Endodermal cell (in vitro differentiated cells): ENCODE results near the gene SPOCK1. TPM values are rescaled to one million over a fixed set of nuclear protein-coding genes. Genes with fewer than 3 reads are reported as not detected.

Source experiments
- DNase-seq: peaks from one replicate; pipeline ENCODE4 v3.0.0-alpha.2; 2017
- H3K27ac ChIP-seq: 2 replicates; pipeline ENCODE4 v1.5.1; 2013; ENCODE audit warnings: mild to moderate bottlenecking, low read depth, low read length, moderate library complexity
- H3K27me3 ChIP-seq: 2 replicates; pipeline ENCODE4 v1.6.1; 2013; ENCODE audit warnings: mild to moderate bottlenecking, low read length, moderate library complexity; ENCODE audit not compliant: insufficient read depth, control insufficient read depth, poor library complexity, severe bottlenecking
- H3K36me3 ChIP-seq: 2 replicates; pipeline ENCODE4 v1.7.0; 2013; ENCODE audit warnings: mild to moderate bottlenecking, low read length, moderate library complexity; ENCODE audit not compliant: control insufficient read depth, insufficient read depth
- H3K4me1 ChIP-seq: one replicate; pipeline ENCODE4 v1.7.0; 2013; ENCODE audit warnings: low read length; ENCODE audit not compliant: control insufficient read depth, insufficient read depth
- H3K4me3 ChIP-seq: 2 replicates; pipeline ENCODE4 v1.5.1; 2013; ENCODE audit warnings: mild to moderate bottlenecking, low read length, moderate library complexity
- H3K9ac ChIP-seq: 2 replicates; pipeline ENCODE4 v1.6.1; 2013; ENCODE audit warnings: mild to moderate bottlenecking, low read length, moderate library complexity; ENCODE audit not compliant: poor library complexity, severe bottlenecking; ENCODE audit errors: extremely low read depth
- H3K9me3 ChIP-seq: 2 replicates; pipeline ENCODE4 v1.6.1; 2013; ENCODE audit warnings: mild to moderate bottlenecking, low read length, moderate library complexity; ENCODE audit not compliant: control insufficient read depth
- H3K27ac Mint-ChIP-seq: 2 replicates; pipeline ENCODE4 v1.8.0; 2020; ENCODE audit warnings: mixed read lengths
- H3K27me3 Mint-ChIP-seq: 2 replicates; pipeline ENCODE4 v1.8.0; 2021; ENCODE audit warnings: mild to moderate bottlenecking, mixed read lengths; ENCODE audit not compliant: insufficient read depth
- H3K36me3 Mint-ChIP-seq: 2 replicates; pipeline ENCODE4 v1.8.0; 2020; ENCODE audit warnings: low read depth, mixed read lengths
- H3K4me1 Mint-ChIP-seq: 2 replicates; pipeline ENCODE4 v1.8.0; 2020; ENCODE audit warnings: mixed read lengths
- H3K4me3 Mint-ChIP-seq: 2 replicates; pipeline ENCODE4 v1.8.0; 2020; ENCODE audit warnings: mild to moderate bottlenecking, moderate library complexity, mixed read lengths
- H3K9me3 Mint-ChIP-seq: 2 replicates; pipeline ENCODE4 v1.8.0; 2020; ENCODE audit warnings: mild to moderate bottlenecking, mixed read lengths
- WGBS, 2 experiments: methylation state at CpG; one replicate each; pipeline versions ENCODE4 v1.1.5 to v1.1.7; 2013; ENCODE audit warnings: missing lambda C conversion rate in 2 of 2, mixed read lengths in 1 of 2; ENCODE audit not compliant: insufficient coverage in 1 of 2, insufficient read length in 1 of 2; 5-methylcytosine and 5-hydroxymethylcytosine counted together
- total RNA-seq, 2 donors: library from RNA; stranded (reverse); fragmentation: NEBNext Ultra II Directional in 1 of 2; extraction: Animal tissue kit (Norgen Biotek cat#: 25700) in 1 of 2; gene quantifications; 2 replicates in 1 of 2; 3 replicates in 1 of 2; pipeline ENCODE4 v1.2.1, GENCODE V29; 2021
- TF ChIP-seq, protein P1 (sequence below): fragments of 200-600 bp; sonication (generic); conservative IDR thresholded peaks from 2 replicates; pipeline ENCODE4 v1.5.0; 2021; ENCODE audit warnings: antibody characterized with exemption, mild to moderate bottlenecking

The SPOCK1 gene
- total RNA-seq, 2 donors from 2014 or later: 25.8 to 39.8 TPM

DNA sequence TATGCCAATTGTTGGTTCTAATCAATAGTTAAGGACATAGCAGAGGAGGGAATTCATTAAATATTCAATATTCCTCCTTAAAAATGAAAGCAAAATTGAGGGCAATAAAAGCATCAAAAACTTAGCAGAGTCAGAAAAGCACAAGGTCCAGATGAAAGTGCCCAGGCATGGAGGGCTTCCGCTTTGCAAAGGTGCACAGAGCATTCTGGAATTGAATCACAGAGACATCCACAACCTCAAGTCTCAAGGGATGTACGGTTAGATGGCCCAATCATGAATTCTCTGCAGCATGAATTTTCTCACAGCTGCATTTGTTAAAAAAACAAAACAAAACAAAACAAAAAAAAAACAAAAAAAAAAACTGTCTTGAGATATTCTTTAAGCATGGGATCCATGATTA lies 253.7 kb downstream of the SPOCK1 start:
- H3K36me3 Mint-ChIP-seq: no peaks in the 10 kb centered on the region
- H3K9me3 Mint-ChIP-seq: no peaks in the 10 kb centered on the region
- no peak overlapping the region for H3K27ac ChIP-seq
- no peak overlapping the region for H3K4me3 ChIP-seq
- no peak overlapping the region for H3K9ac ChIP-seq
- H3K27me3 ChIP-seq: peaks cover 3% of the 10 kb centered on the region
- peaks cover under 1% of the 10 kb centered on the region for H3K4me1 Mint-ChIP-seq
- H3K27me3 Mint-ChIP-seq: peaks cover 14% of the 10 kb centered on the region
- TF ChIP-seq, protein P1, sequence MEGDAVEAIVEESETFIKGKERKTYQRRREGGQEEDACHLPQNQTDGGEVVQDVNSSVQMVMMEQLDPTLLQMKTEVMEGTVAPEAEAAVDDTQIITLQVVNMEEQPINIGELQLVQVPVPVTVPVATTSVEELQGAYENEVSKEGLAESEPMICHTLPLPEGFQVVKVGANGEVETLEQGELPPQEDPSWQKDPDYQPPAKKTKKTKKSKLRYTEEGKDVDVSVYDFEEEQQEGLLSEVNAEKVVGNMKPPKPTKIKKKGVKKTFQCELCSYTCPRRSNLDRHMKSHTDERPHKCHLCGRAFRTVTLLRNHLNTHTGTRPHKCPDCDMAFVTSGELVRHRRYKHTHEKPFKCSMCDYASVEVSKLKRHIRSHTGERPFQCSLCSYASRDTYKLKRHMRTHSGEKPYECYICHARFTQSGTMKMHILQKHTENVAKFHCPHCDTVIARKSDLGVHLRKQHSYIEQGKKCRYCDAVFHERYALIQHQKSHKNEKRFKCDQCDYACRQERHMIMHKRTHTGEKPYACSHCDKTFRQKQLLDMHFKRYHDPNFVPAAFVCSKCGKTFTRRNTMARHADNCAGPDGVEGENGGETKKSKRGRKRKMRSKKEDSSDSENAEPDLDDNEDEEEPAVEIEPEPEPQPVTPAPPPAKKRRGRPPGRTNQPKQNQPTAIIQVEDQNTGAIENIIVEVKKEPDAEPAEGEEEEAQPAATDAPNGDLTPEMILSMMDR: no peak
- H3K9me3 ChIP-seq: no peaks in the 10 kb centered on the region
- DNase-seq: no peak
- H3K4me3 Mint-ChIP-seq: no peak overlapping the region
- no peaks in the 10 kb centered on the region for H3K4me1 ChIP-seq
- H3K27ac Mint-ChIP-seq: no peak overlapping the region
- 91 to 93% methylated on average over 2 of the region's 2 CpGs for WGBS, 2 experiments
- no peaks in the 10 kb centered on the region for H3K36me3 ChIP-seq

DNA sequence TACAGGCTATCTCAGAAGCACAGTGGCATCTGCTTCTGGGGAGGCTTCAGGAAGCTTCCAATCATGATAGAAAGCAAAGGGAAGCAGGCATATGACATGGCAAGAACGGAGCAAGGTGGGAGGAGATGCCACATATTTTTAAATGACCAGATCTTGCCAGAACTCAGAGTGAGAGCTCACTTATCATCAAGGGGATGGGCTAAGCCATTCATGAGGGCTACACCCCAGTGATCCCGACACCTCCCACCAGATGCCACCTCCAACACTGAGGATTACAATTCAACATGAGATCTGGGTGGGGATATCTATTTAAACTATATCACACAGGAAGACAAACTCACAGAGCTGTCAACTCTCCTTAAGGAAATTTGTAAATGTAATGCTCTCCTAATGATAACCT lies 258.8 kb downstream of the SPOCK1 start:
- Histone ChIP-seq H3K4me1 (peaks cover 11% of the 10 kb centered on the region), H3K27ac (no peak overlapping the region), H3K9me3 (no peaks in the 10 kb centered on the region), H3K9ac (no peak overlapping the region), H3K36me3 (no peaks in the 10 kb centered on the region), H3K27me3 (no peaks in the 10 kb centered on the region), H3K4me3 (no peak overlapping the region)
- Mint-ChIP-seq H3K9me3 (no peaks in the 10 kb centered on the region), H3K4me1 (peaks cover 29% of the 10 kb centered on the region), H3K27ac (no peak overlapping the region), H3K36me3 (no peaks in the 10 kb centered on the region), H3K27me3 (peaks cover 6% of the 10 kb centered on the region), H3K4me3 (no peak overlapping the region)
- WGBS, 2 experiments: 72% methylated on average over 2 of the region's 2 CpGs; no CpG with 5 or more reads in 1 of the 2 experiments
- no peak for DNase-seq
- TF ChIP-seq, protein P1: no peak

DNA sequence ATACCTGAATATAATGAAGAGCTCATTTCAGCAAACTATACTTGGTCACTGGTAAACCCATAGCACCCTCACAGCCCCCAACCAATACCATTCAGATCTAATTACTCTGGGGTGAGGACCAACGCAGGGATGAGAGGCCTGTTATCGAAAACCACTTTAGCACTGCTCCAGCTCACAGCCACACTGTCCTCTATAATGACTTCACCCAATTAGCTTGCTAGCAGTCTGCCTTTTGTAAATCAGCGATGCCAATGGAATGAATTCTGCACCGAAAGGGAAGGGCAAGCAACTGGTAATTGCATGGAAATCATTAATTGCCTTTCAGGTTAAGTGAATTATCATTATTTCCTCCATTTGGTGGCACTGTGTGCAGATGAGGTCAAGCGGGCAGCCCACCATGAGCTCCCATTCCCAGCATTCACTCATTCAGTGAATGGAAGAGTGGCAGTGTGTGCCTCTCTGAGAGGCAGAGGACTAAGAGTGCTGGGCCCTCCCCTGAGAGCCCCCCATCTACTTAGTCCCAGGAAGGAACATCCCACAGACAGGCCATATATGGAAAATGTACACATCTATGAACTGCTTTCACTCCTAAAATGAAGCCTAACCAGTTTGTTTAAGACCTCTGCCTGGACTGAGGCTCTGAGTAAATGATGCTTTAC lies 262.1 kb downstream of the SPOCK1 start:
- no peaks in the 10 kb centered on the region for H3K36me3 Mint-ChIP-seq
- H3K27ac Mint-ChIP-seq: no peak overlapping the region
- Histone ChIP-seq H3K4me1 (peaks cover 11% of the 10 kb centered on the region), H3K27ac (no peak overlapping the region), H3K9me3 (peaks cover 4% of the 10 kb centered on the region), H3K4me3 (no peak overlapping the region), H3K9ac (no peak overlapping the region), H3K27me3 (no peaks in the 10 kb centered on the region), H3K36me3 (no peaks in the 10 kb centered on the region)
- H3K27me3 Mint-ChIP-seq: peaks cover 6% of the 10 kb centered on the region
- H3K4me3 Mint-ChIP-seq: no peak overlapping the region
- TF ChIP-seq, protein P1: no peak
- H3K4me1 Mint-ChIP-seq: peaks cover 29% of the 10 kb centered on the region
- 98% methylated on average over 5 of the region's 5 CpGs; no CpG with 5 or more reads in 1 of the 2 experiments for WGBS, 2 experiments
- DNase-seq: no peak
- peaks cover 2% of the 10 kb centered on the region for H3K9me3 Mint-ChIP-seq
